Measurements from ENCODE around the gene KLF13. TPM values are rescaled to one million over a fixed set of nuclear protein-coding genes. Genes with fewer than 3 reads are reported as not detected.

KLF13 gene
- total and polyA plus RNA-seq, 7 donors: 18.7 to 71.9 (median 25.0) TPM

DNA sequence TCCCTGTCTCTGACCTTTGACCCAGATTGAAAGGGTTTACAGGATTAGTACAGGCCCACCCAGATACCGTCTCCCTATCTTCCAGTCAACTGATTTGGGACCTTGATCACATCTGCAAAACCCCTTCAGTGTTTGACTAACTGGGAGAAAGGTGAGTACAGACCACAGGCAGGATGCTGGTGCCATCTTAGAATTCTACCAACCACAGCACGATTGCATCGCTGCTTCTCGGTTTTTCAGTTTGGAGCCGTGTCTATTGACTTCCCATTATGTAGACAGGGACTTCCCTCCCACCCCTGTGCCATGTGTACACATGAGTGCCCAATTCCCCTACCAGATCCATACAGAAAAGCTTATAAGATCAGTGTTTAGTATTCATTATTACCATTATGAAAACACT lies 6.6 kb upstream of the KLF13 start:
- Histone ChIP-seq H3K27me3 (peaks cover 0 to 8% (median 0%) of the 10 kb centered on the region in 3 donors), H3K27ac (no peak overlapping the region), H3K4me1 (peaks cover 0 to 5% (median 2%) of the 10 kb centered on the region in 4 donors), H3K4me3 (no peak overlapping the region), H3K9me3 (no peaks in the 10 kb centered on the region), H3K36me3 (no peaks in the 10 kb centered on the region)
- intact Hi-C loops (cut with DNase I): no loop called here
- WGBS, 2 donors: 77 to 81% methylated on average over 5 of the region's 5 CpGs
- no peak for TF ChIP-seq POLR2AphosphoS5 (IDR thresholded peaks at IDR 0.05)
- TF ChIP-seq EP300 (IDR thresholded peaks at IDR 0.05): no peak
- TF ChIP-seq, protein P1, sequence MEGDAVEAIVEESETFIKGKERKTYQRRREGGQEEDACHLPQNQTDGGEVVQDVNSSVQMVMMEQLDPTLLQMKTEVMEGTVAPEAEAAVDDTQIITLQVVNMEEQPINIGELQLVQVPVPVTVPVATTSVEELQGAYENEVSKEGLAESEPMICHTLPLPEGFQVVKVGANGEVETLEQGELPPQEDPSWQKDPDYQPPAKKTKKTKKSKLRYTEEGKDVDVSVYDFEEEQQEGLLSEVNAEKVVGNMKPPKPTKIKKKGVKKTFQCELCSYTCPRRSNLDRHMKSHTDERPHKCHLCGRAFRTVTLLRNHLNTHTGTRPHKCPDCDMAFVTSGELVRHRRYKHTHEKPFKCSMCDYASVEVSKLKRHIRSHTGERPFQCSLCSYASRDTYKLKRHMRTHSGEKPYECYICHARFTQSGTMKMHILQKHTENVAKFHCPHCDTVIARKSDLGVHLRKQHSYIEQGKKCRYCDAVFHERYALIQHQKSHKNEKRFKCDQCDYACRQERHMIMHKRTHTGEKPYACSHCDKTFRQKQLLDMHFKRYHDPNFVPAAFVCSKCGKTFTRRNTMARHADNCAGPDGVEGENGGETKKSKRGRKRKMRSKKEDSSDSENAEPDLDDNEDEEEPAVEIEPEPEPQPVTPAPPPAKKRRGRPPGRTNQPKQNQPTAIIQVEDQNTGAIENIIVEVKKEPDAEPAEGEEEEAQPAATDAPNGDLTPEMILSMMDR (IDR thresholded peaks at IDR 0.05): no peak
- TF ChIP-seq POLR2A (IDR thresholded peaks at IDR 0.05): no peak
- no peak for DNase-seq

GRCh38 chr15:31321418-31321817 lies 5.2 kb upstream of the KLF13 start:
- DNase-seq: no peak
- peaks cover 0 to 11% (median 7%) of the 10 kb centered on the region in 4 donors for H3K4me1 ChIP-seq
- WGBS, 2 donors: 92 to 97% methylated on average over 2 of the region's 2 CpGs
- peaks cover 0 to 4% (median 0%) of the 10 kb centered on the region in 3 donors for H3K27me3 ChIP-seq
- H3K9me3 ChIP-seq: no peaks in the 10 kb centered on the region
- H3K36me3 ChIP-seq: no peaks in the 10 kb centered on the region
- intact Hi-C loops (cut with DNase I): no loop called here
- H3K4me3 ChIP-seq: no peak overlapping the region
- no peak overlapping the region for H3K27ac ChIP-seq
- TF ChIP-seq POLR2AphosphoS5 (IDR thresholded peaks at IDR 0.05) (no peak), POLR2A (IDR thresholded peaks at IDR 0.05) (no peak), EP300 (IDR thresholded peaks at IDR 0.05) (no peak)
- TF ChIP-seq, protein P1 (IDR thresholded peaks at IDR 0.05): no peak

- Histone ChIP-seq H3K27me3 (no peaks in the 10 kb centered on the region), H3K27ac (no peak overlapping the region), H3K4me3 (no peak overlapping the region), H3K4me1 (peaks cover 0 to 11% (median 7%) of the 10 kb centered on the region in 4 donors), H3K9me3 (no peaks in the 10 kb centered on the region), H3K36me3 (no peaks in the 10 kb centered on the region)
- no peak for DNase-seq
- intact Hi-C loops (cut with DNase I): no loop called here
- TF ChIP-seq, protein P1 (IDR thresholded peaks at IDR 0.05): no peak
- TF ChIP-seq POLR2A (IDR thresholded peaks at IDR 0.05): no peak
- no peak for TF ChIP-seq EP300 (IDR thresholded peaks at IDR 0.05)
- TF ChIP-seq POLR2AphosphoS5 (IDR thresholded peaks at IDR 0.05): no peak
- 73 to 78% methylated on average over 6 of the region's 6 CpGs for WGBS, 2 donors
Observed at GRCh38 chr15:31322504-31322903, 4.1 kb upstream of the KLF13 start.

DNA sequence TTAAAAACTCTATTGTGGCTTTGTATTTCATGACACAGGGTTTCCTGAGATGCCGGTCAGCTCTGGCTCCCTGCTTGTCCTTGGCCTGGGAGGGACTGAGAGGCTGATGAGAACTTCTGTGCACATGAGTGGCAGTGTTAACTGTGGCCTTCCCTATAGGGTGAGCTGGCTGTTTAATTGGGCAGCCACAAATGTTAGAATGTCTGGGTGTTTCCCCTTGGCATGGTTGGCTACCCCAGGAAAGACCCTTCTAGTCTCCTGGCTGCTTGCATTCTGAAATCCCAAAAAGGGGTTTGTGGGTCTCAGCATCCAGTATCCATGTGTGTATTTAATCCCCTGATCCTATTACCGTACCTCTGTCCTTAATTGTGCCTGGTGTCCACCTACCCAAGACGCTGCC lies 3.0 kb upstream of the KLF13 start:
- no peak overlapping the region for H3K4me3 ChIP-seq
- peaks cover 0 to 13% (median 9%) of the 10 kb centered on the region in 4 donors for H3K4me1 ChIP-seq
- no peak overlapping the region for H3K27ac ChIP-seq
- no peaks in the 10 kb centered on the region for H3K9me3 ChIP-seq
- H3K36me3 ChIP-seq: no peaks in the 10 kb centered on the region
- no peak for TF ChIP-seq POLR2A (IDR thresholded peaks at IDR 0.05)
- TF ChIP-seq, protein P1 (IDR thresholded peaks at IDR 0.05): no peak
- TF ChIP-seq EP300 (IDR thresholded peaks at IDR 0.05): no peak
- no peak for TF ChIP-seq POLR2AphosphoS5 (IDR thresholded peaks at IDR 0.05)
- no peak for DNase-seq
- 88 to 95% methylated on average over 3 of the region's 3 CpGs for WGBS, 2 donors
- intact Hi-C loops (cut with DNase I): loop anchor here (2.0 kb wide), 1 partner anchor 69 kb away; no protein-coding TSS in a partner anchor
- no peaks in the 10 kb centered on the region for H3K27me3 ChIP-seq

DNA sequence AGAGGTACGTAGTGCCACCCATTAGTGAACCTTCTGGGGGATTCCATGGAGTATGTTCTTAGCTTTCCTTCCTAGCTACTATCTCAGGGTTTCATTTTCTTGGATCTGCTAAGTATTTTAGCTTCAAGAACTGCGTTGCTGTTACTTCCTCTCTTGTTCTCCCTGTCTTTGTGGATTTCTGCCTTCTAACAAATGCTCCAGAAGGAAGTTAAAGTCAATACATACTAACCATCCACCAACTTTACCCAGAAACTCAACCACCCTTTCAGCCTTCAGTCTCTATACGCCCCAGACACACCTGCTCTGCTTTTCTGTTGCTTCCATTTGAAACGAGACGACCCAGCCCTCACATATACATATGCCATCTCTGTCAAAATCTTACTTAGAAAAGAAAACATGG lies 2.4 kb upstream of the KLF13 start:
- Histone ChIP-seq H3K9me3 (no peaks in the 10 kb centered on the region), H3K27ac (peak overlapping the region in 2 of 4 donors; percentile 99 to 100), H3K4me3 (no peak overlapping the region), H3K36me3 (no peaks in the 10 kb centered on the region), H3K27me3 (no peaks in the 10 kb centered on the region), H3K4me1 (peaks cover 0 to 19% (median 14%) of the 10 kb centered on the region in 4 donors)
- DNase-seq: no peak
- TF ChIP-seq, protein P1 (IDR thresholded peaks at IDR 0.05): no peak
- TF ChIP-seq POLR2A (IDR thresholded peaks at IDR 0.05) (no peak), POLR2AphosphoS5 (IDR thresholded peaks at IDR 0.05) (no peak), EP300 (IDR thresholded peaks at IDR 0.05) (no peak)
- intact Hi-C loops (cut with DNase I): loop anchor here (2.0 kb wide), 1 partner anchor 69 kb away; no protein-coding TSS in a partner anchor
- 61 to 69% methylated on average over 5 of the region's 5 CpGs for WGBS, 2 donors

Measured in sigmoid colon (tissue), 7 donors.